K562 (cell line): ENCODE data around the gene ZNF426. TPM values are rescaled to one million over a fixed set of nuclear protein-coding genes. Genes with fewer than 3 reads are reported as not detected.
A peak's percentile ranks its signal among the peaks of the same experiment; 100 is the strongest.

Experiments
- ATF2 ChIP-seq: sonication (generic); formaldehyde crosslinking; IDR thresholded peaks from 2 replicates; pipeline ENCODE4 v1.8.1; 2022; ENCODE audit warnings: missing genetic modification reagents
- BDP1 ChIP-seq: IDR thresholded peaks from 3 replicates; pipeline ENCODE4 v1.6.1; 2011; ENCODE audit not compliant: insufficient read length, insufficient read depth
- BHLHE40 ChIP-seq: IDR thresholded peaks from 2 replicates; pipeline ENCODE4 v1.6.1; 2011; ENCODE audit warnings: low read length, improper control_type of control experiment
- CEBPG ChIP-seq, 3 experiments: fragments of 200-800 bp in 1 of 3; sonication (Bioruptor generic) in 1 of 3; sonication (generic) in 1 of 3; formaldehyde crosslinking in 1 of 3; IDR thresholded peaks in 2 of 3; conservative IDR thresholded peaks in 1 of 3; 2 replicates each; pipeline versions ENCODE4 v1.6.1 to v1.8.0; 2016 to 2022; ENCODE audit warnings: missing compliant biosample characterization in 2 of 3, missing genetic modification characterization in 2 of 3, mild to moderate bottlenecking in 1 of 3, missing genetic modification reagents in 1 of 3
- E2F6 ChIP-seq, 2 experiments: IDR thresholded peaks; 2 replicates each; pipeline ENCODE4 v1.6.1; 2011; ENCODE audit warnings: borderline replicate concordance in 1 of 2, control low read depth in 1 of 2, low read depth in 1 of 2, low read length in 1 of 2, mild to moderate bottlenecking in 1 of 2, mixed read lengths in 1 of 2, moderate library complexity in 1 of 2; ENCODE audit not compliant: insufficient read depth in 1 of 2, insufficient read length in 1 of 2, poor library complexity in 1 of 2, severe bottlenecking in 1 of 2; ENCODE audit errors: extremely low read depth in 1 of 2
- ESRRA ChIP-seq: fragments of 450-650 bp; IDR thresholded peaks from 2 replicates; pipeline ENCODE4 v1.6.1; 2014; ENCODE audit warnings: low read depth, mild to moderate bottlenecking, moderate library complexity, borderline replicate concordance
- ETV6 ChIP-seq, 3 experiments: fragments of 150-350 bp in 1 of 3; sonication (generic) in 1 of 3; formaldehyde crosslinking in 1 of 3; IDR thresholded peaks; 2 replicates each; pipeline versions ENCODE4 v1.6.1 to v1.8.0; 2014 to 2022; ENCODE audit warnings: borderline replicate concordance in 2 of 3, low read depth in 2 of 3, antibody characterized with exemption in 1 of 3, low read length in 1 of 3, mild to moderate bottlenecking in 1 of 3, missing genetic modification reagents in 1 of 3
- HCFC1 ChIP-seq: IDR thresholded peaks from 2 replicates; pipeline ENCODE4 v1.6.1; 2012; ENCODE audit warnings: low read depth, low read length, improper control_type of control experiment
- HMG20A ChIP-seq: fragments of 450-650 bp; formaldehyde crosslinking; conservative IDR thresholded peaks from 2 replicates; pipeline ENCODE4 v1.4.0; 2020; ENCODE audit warnings: mild to moderate bottlenecking, mixed read lengths
- L3MBTL2 ChIP-seq: fragments of 450-650 bp; IDR thresholded peaks from 2 replicates; pipeline ENCODE4 v1.6.1; 2016; ENCODE audit warnings: mild to moderate bottlenecking, moderate library complexity
- LCOR ChIP-seq: sonication (generic); formaldehyde crosslinking; IDR thresholded peaks from 2 replicates; pipeline ENCODE4 v1.8.0; 2022; ENCODE audit warnings: mild to moderate bottlenecking, missing genetic modification reagents
- MYBL2 ChIP-seq, 2 experiments: fragments of 450-650 bp in 1 of 2; sonication (generic) in 1 of 2; formaldehyde crosslinking in 1 of 2; IDR thresholded peaks; 2 replicates each; pipeline versions ENCODE4 v1.6.1 to v1.8.1; 2017 to 2022; ENCODE audit warnings: borderline replicate concordance in 1 of 2, inconsistent platforms in 1 of 2, low read depth in 1 of 2, mild to moderate bottlenecking in 1 of 2, missing genetic modification reagents in 1 of 2, moderate library complexity in 1 of 2
- NBN ChIP-seq: fragments of 450-650 bp; IDR thresholded peaks from 2 replicates; pipeline ENCODE4 v1.6.1; 2016; ENCODE audit warnings: low read depth, mild to moderate bottlenecking
- NFATC3 ChIP-seq: fragments of 450-650 bp; IDR thresholded peaks from 2 replicates; pipeline ENCODE4 v1.6.1; 2017; ENCODE audit warnings: mild to moderate bottlenecking
- NFRKB ChIP-seq: fragments of 450-650 bp; IDR thresholded peaks from 2 replicates; pipeline ENCODE4 v1.6.1; 2016; ENCODE audit warnings: low read depth
- POLR2G ChIP-seq: fragments of 200-400 bp; formaldehyde crosslinking; IDR thresholded peaks from 2 replicates; pipeline ENCODE4 v1.6.1; 2017; ENCODE audit warnings: low read depth, mild to moderate bottlenecking, antibody characterized with exemption, low read length, moderate library complexity
- TAF9B ChIP-seq: fragments of 450-650 bp; IDR thresholded peaks from 2 replicates; pipeline ENCODE4 v1.6.1; 2018; ENCODE audit warnings: mild to moderate bottlenecking; ENCODE audit not compliant: partially characterized antibody
- ZKSCAN1 ChIP-seq: fragments of 150-350 bp; IDR thresholded peaks from 2 replicates; pipeline ENCODE4 v1.6.1; 2016; ENCODE audit warnings: low read depth, low read length
- ZNF253 ChIP-seq: fragments of 250-450 bp; sonication (Bioruptor Pico); conservative IDR thresholded peaks from 2 replicates; pipeline ENCODE4 v1.6.1; 2021; ENCODE audit warnings: mild to moderate bottlenecking
- ZNF263 ChIP-seq: sonication (generic); formaldehyde crosslinking; IDR thresholded peaks from 2 replicates; pipeline ENCODE4 v1.8.0; 2022; ENCODE audit warnings: mild to moderate bottlenecking, missing genetic modification reagents, borderline replicate concordance
- ZNF512 ChIP-seq: IDR thresholded peaks from 2 replicates; pipeline ENCODE4 v1.6.1; 2016; ENCODE audit warnings: missing genetic modification characterization, missing compliant biosample characterization
- ZNF77 ChIP-seq: fragments of 250-450 bp; sonication (Bioruptor Pico); IDR thresholded peaks from 2 replicates; pipeline ENCODE4 v1.5.0; 2020
- ZNF785 ChIP-seq: fragments of 250-450 bp; sonication (Bioruptor Pico); IDR thresholded peaks from 2 replicates; pipeline ENCODE4 v1.4.0; 2020; ENCODE audit warnings: mild to moderate bottlenecking
- polyA plus RNA-seq, 8 experiments: library from polyadenylated mRNA; depleted of rRNA in 4 of 8; stranded (reverse) in 5 of 8; unstranded in 3 of 8; fragments of >200 nt; fragmentation: Nextera tagmentation in 2 of 8; fragmentation: Illumina TruSeq in 1 of 8; extraction: Ambion mirVana in 2 of 8; extraction: Trizol in 1 of 8; gene quantifications; 2 replicates each; pipeline versions ENCODE4 v1.2.1 to v1.2.3, GENCODE V29; 2011 to 2014; ENCODE audit warnings: inconsistent platforms in 1 of 8, missing spikeins in 1 of 8
- total RNA-seq, 7 experiments: library from RNA; depleted of rRNA in 6 of 7; stranded (reverse); fragments of >200 nt in 6 of 7; fragmentation: Illumina TruSeq in 2 of 7; extraction: Trizol in 2 of 7; gene quantifications; 2 replicates each; pipeline versions ENCODE4 v1.2.1 to v1.2.3, GENCODE V29; 2011 to 2021; ENCODE audit warnings: low replicate concordance in 1 of 7

Gene ZNF426
- total and polyA plus RNA-seq, 9 of the 15 experiments (the other 6 are each of a cell fraction or from before 2014, with no cell fraction given) = 3.2 to 14.3 (median 6.9) TPM

- no peak for TF ChIP-seq ZNF253
- TF ChIP-seq MYBL2 (IDR thresholded peaks at IDR 0.05; ENCODE audit: low read depth) = no peak
- TF ChIP-seq MYBL2 (CRISPR knock-in tag; IDR thresholded peaks at IDR 0.05; ENCODE audit: borderline replicate concordance) = no peak
- TF ChIP-seq ATF2 (CRISPR knock-in tag) = peak; percentile 87; the same call in 1 of the 2 replicates
- no peak for TF ChIP-seq NFATC3
- peak; percentile 72; the same call in 1 of the 2 replicates for TF ChIP-seq L3MBTL2
- TF ChIP-seq ESRRA = peak; percentile 38; the same call in 1 of the 2 replicates
- TF ChIP-seq ZNF785 (CRISPR knock-in tag) = no peak
- no peak for TF ChIP-seq BDP1
- no peak for TF ChIP-seq BHLHE40
- peak; percentile 53 for TF ChIP-seq NBN
- peak; percentile 99 for TF ChIP-seq POLR2G
- peak; percentile 93 for TF ChIP-seq NFRKB
- peak; percentile 27 to 41 for TF ChIP-seq E2F6 (IDR thresholded peaks at IDR 0.05; ENCODE audit: borderline replicate concordance in 1 of 2, extremely low read depth in 1 of 2, insufficient read depth in 1 of 2, insufficient read length in 1 of 2, low read depth in 1 of 2, low read length in 1 of 2, poor library complexity in 1 of 2, severe bottlenecking in 1 of 2)
- TF ChIP-seq ZKSCAN1 = peak; percentile 63; the same call in 1 of the 2 replicates
- TF ChIP-seq CEBPG (CRISPR knock-in tag; IDR thresholded peaks at IDR 0.05) = peak; percentile 44; the same call in 1 of the 2 replicates
- TF ChIP-seq CEBPG (tag; conservative IDR thresholded peaks at IDR 0.05 in 1 of 2, IDR thresholded peaks at IDR 0.05 in 1 of 2) = no peak
- TF ChIP-seq HCFC1 = peak; percentile 56
- no peak for TF ChIP-seq ZNF512
- TF ChIP-seq HMG20A (CRISPR knock-in tag) = no peak
- TF ChIP-seq ETV6 (IDR thresholded peaks at IDR 0.05; ENCODE audit: borderline replicate concordance in 1 of 2, low read depth in 2 of 2, low read length in 1 of 2) = no peak
- 0 out of 2 replicates have a peak, but pooled peaks have one; percentile 43 for TF ChIP-seq ETV6 (CRISPR knock-in tag; IDR thresholded peaks at IDR 0.05; ENCODE audit: borderline replicate concordance)
- no peak for TF ChIP-seq ZNF77 (CRISPR knock-in tag)
- TF ChIP-seq LCOR = peak; percentile 54; the same call in 1 of the 2 replicates
- TF ChIP-seq TAF9B = peak; percentile 87
- peak; percentile 54; the same call in 1 of the 2 replicates for TF ChIP-seq ZNF263 (CRISPR knock-in tag)
These were observed 45.8 kb upstream of the ZNF426 start, which contains the start of gene ZNF121 (continued) for GRCh38 chr19:9584073-9584833.
